ENCODE data around the gene ZNF804B.

The ZNF804B gene

DNA sequence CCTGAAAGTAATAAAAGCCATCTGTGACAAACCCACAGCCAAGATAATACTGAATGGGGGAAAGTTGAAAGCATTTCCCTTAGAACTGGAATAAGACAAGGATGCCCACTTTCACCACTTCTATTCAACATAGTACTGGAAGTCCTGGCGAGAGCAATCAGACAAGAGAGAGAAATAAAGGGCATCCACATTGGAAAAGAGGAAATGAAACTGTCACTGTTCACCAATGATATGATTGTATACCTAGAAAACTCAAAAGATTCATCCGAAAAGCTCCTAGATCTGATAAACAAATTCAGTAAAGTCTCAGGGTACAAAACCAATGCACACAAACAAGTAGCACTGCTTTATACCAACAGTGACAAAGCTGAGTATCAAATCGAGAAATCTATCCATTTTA lies 617.7 kb downstream of the ZNF804B start:
- no peaks in the 10 kb centered on the region for H3K27me3 ChIP-seq (ENCODE audit: control insufficient read depth in 1 of 2, insufficient read depth in 2 of 2, low read length in 2 of 2)

DNA sequence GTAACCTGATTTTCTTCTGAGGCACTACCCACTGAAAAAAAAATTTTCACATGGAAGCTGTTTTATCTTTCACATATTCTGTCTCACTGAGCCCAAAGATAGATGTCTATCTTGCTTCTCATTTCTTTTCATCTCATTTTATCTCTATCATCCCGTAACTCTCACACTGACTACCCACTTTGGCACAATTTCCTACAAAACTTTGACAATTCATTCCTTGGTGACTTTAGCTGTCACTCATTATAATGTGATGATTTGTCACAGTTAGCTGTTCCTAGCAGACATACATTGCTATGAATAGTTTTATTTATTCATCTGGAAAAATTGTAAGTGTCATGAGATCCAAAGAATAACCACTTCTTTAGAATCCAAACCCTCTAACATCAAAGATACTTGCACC lies 625.9 kb downstream of the ZNF804B start:
- H3K27me3 ChIP-seq (ENCODE audit: control insufficient read depth in 1 of 2, insufficient read depth in 2 of 2, low read length in 2 of 2) = no peaks in the 10 kb centered on the region
- no peaks in the 10 kb centered on the region for H3K4me1 ChIP-seq (ENCODE audit: control insufficient read depth in 1 of 2, insufficient read depth in 2 of 2, low read length in 2 of 2)
- H3K36me3 ChIP-seq (ENCODE audit: control insufficient read depth in 1 of 2, insufficient read depth in 2 of 2, low read length in 2 of 2) = no peaks in the 10 kb centered on the region
- H3K27ac ChIP-seq (ENCODE audit: low read depth, low read length) = no peak overlapping the region
- H3K9me3 ChIP-seq (ENCODE audit: control insufficient read depth in 1 of 2, low read length in 2 of 2) = no peaks in the 10 kb centered on the region
- H3K4me3 ChIP-seq (ENCODE audit: low read depth in 1 of 2, low read length in 2 of 2) = no peak overlapping the region
- H3K9ac ChIP-seq (ENCODE audit: low read depth in 1 of 2, low read length in 2 of 2) = no peak overlapping the region

More for the DNA sequence above, 617.7 kb downstream of the ZNF804B start:
- Histone ChIP-seq H3K36me3 (ENCODE audit: control insufficient read depth in 1 of 2, insufficient read depth in 2 of 2, low read length in 2 of 2) (no peaks in the 10 kb centered on the region), H3K4me3 (ENCODE audit: low read depth in 1 of 2, low read length in 2 of 2) (no peak overlapping the region), H3K27ac (ENCODE audit: low read depth, low read length) (no peak overlapping the region), H3K9me3 (ENCODE audit: control insufficient read depth in 1 of 2, low read length in 2 of 2) (peaks cover 0 to 4% of the 10 kb centered on the region in 2 donors), H3K9ac (ENCODE audit: low read depth in 1 of 2, low read length in 2 of 2) (no peak overlapping the region), H3K4me1 (ENCODE audit: control insufficient read depth in 1 of 2, insufficient read depth in 2 of 2, low read length in 2 of 2) (no peaks in the 10 kb centered on the region)
